H1 (cell line): ENCODE measurements around the gene NEDD9. TPM values are rescaled to one million over a fixed set of nuclear protein-coding genes. Genes with fewer than 3 reads are reported as not detected.

Experiments
- CEBPB ChIP-seq: IDR thresholded peaks from 2 replicates; pipeline ENCODE4 v1.6.1; 2012; ENCODE audit warnings: low read depth, low read length
- CHD2 ChIP-seq: IDR thresholded peaks from 2 replicates; pipeline ENCODE4 v1.6.1; 2012; ENCODE audit warnings: low read length, improper control_type of control experiment
- CREB1 ChIP-seq: IDR thresholded peaks from 2 replicates; pipeline ENCODE4 v1.6.1; 2012; ENCODE audit warnings: inconsistent platforms
- JUND ChIP-seq: IDR thresholded peaks from 2 replicates; pipeline ENCODE4 v1.6.1; 2011; ENCODE audit warnings: mild to moderate bottlenecking, improper control_type of control experiment, low read length
- POLR2AphosphoS5 ChIP-seq: IDR thresholded peaks from 2 replicates; pipeline ENCODE4 v1.6.1; 2011; ENCODE audit warnings: low read depth, low read length
- SIX5 ChIP-seq: IDR thresholded peaks from 2 replicates; pipeline ENCODE4 v1.6.1; 2011; ENCODE audit warnings: mild to moderate bottlenecking, low read depth, low read length
- SUZ12 ChIP-seq: fragments of 200-600 bp; sonication (generic); IDR thresholded peaks from 2 replicates; pipeline ENCODE4 v1.6.1; 2012; ENCODE audit warnings: mild to moderate bottlenecking, inconsistent platforms, low read length, moderate library complexity, mixed read lengths
- USF2 ChIP-seq: IDR thresholded peaks from 2 replicates; pipeline ENCODE4 v1.6.1; 2011; ENCODE audit warnings: low read length, improper control_type of control experiment
- YY1 ChIP-seq: IDR thresholded peaks from 2 replicates; pipeline ENCODE4 v1.6.1; 2011; ENCODE audit warnings: low read depth, mild to moderate bottlenecking, low read length
- polyA plus RNA-seq, 7 experiments: library from polyadenylated mRNA; depleted of rRNA in 3 of 7; stranded (reverse) in 5 of 7; unstranded in 2 of 7; fragments of >200 nt in 5 of 7; fragments of 200-250 nt in 2 of 7; gene quantifications; 1 replicate in 5 of 7; 2 replicates in 1 of 7; 4 replicates in 1 of 7; pipeline versions ENCODE4 v1.2.1 to v1.2.3, GENCODE V29; 2011 to 2013; ENCODE audit warnings: missing spikeins in 2 of 7, mixed read lengths in 2 of 7
- total RNA-seq: library from RNA; stranded (reverse); fragmentation: NEBNext Ultra II Directional; extraction: Animal tissue kit (Norgen Biotek cat#: 25700); gene quantifications from 2 replicates; pipeline ENCODE4 v1.2.1, GENCODE V29; 2021
- TF ChIP-seq, protein P1 (sequence below): IDR thresholded peaks from 2 replicates; pipeline ENCODE4 v1.6.1; 2012; ENCODE audit warnings: inconsistent platforms

Gene NEDD9
- total and polyA plus RNA-seq, 2 of the 8 experiments (the other 6 are each of a cell fraction or from before 2014, with no cell fraction given) = 3.6 to 12.0 TPM

GRCh38 chr6:11214084-11214833 lies 18.2 kb downstream of the NEDD9 start (continued):
- TF ChIP-seq, protein P1, sequence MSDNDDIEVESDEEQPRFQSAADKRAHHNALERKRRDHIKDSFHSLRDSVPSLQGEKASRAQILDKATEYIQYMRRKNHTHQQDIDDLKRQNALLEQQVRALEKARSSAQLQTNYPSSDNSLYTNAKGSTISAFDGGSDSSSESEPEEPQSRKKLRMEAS = no peak
- no peak for TF ChIP-seq SUZ12
- TF ChIP-seq CREB1 = no peak
- no peak for TF ChIP-seq CEBPB
- no peak for TF ChIP-seq SIX5
- no peak for TF ChIP-seq CHD2
- no peak for TF ChIP-seq JUND
- no peak for TF ChIP-seq YY1
- TF ChIP-seq USF2 = no peak
- no peak for TF ChIP-seq POLR2AphosphoS5
